Motor neuron (in vitro differentiated cells): Measurements from ENCODE around the gene UBE2Q2. TPM values are rescaled to one million over a fixed set of nuclear protein-coding genes. Genes with fewer than 3 reads are reported as not detected.

Source experiments
- ATAC-seq, 8 experiments: fragments of 200-7000 bp; cut with Tn5 transposase; replicated peaks in 6 of 8; 2 replicates each; pipeline ENCODE4 v1.8.0; 2021; ENCODE audit warnings: mild to moderate bottlenecking in 8 of 8, moderate library complexity in 8 of 8
- H3K27ac ChIP-seq, 2 donors: fragments of 250-450 bp; sonication (Bioruptor Pico); 2 replicates each; pipeline ENCODE4 v1.9.0; 2021; ENCODE audit warnings: antibody characterized with exemption in 2 of 2, mild to moderate bottlenecking in 2 of 2, moderate library complexity in 1 of 2
- H3K4me1 ChIP-seq, 2 donors: fragments of 250-450 bp; sonication (Bioruptor Pico); replicated peaks in 1 of 2; 2 replicates each; pipeline ENCODE4 v1.6.1; 2021; ENCODE audit warnings: antibody characterized with exemption in 2 of 2, mild to moderate bottlenecking in 2 of 2, moderate library complexity in 1 of 2
- H3K4me3 ChIP-seq, 5 donors: fragments of 250-450 bp; sonication (Bioruptor Pico); 2 replicates each; pipeline ENCODE4 v1.9.0; 2021; ENCODE audit warnings: antibody characterized with exemption in 5 of 5, mild to moderate bottlenecking in 5 of 5, moderate library complexity in 4 of 5
- WGBS, 10 experiments: fragments of 450-650 bp; shearing (Covaris generic); methylation state at CpG; one replicate each; pipeline ENCODE4 v1.0.0; 2022; 5-methylcytosine and 5-hydroxymethylcytosine counted together
- in situ Hi-C, 9 experiments: fragments of 400-800 bp; cut with MboI; loops; one replicate each; pipeline ENCODE4 v1.15.0; 2021; ENCODE audit warnings: low sequenced_read_pairs in 9 of 9, low pct_unique_long_range_greater_than_20kb in 2 of 9; ENCODE audit not compliant: unreplicated experiment in 9 of 9
- total RNA-seq, 8 experiments: library from RNA; unstranded; fragments of 300-600 nt; gene quantifications; 2 replicates each; pipeline versions ENCODE4 v1.2.3 to v1.2.4, GENCODE V29; 2022

Gene UBE2Q2
- total RNA-seq, 8 experiments from 2014 or later: 16.5 to 44.1 (median 31.9) TPM

DNA sequence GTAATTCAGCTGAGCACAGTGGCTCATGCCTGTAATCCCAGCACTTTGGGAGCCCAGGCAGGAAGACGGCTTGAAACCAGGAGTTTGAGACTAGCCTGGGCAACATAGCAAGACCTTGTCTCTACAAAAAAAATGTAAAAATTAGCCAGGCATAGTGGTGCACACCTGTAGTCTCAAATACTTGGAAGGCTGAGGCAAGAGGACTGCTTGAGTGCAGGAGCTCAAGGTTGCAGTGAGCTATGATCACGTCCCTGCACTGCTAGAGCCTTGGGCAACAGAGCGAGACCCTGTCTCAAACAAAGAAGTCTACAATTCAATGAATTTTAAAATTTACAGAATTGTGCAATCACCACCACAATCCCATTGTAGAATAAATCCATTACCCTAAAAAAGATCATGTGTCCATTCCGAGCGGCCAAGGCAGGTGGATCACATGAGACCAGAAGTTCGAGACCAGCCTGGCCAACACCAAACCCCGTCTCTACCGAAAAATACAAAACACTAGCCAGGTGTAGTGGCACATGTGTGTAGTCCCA, 105.6 kb downstream of the UBE2Q2 start:
- Histone ChIP-seq H3K4me1 (no peaks in the 10 kb centered on the region), H3K4me3 (no peak overlapping the region), H3K27ac (no peak overlapping the region)
- ATAC-seq: no peak
- WGBS, 10 experiments: 79 to 100% (median 88%) methylated on average over 1 to 7 of the region's 8 CpGs; no CpG with 5 or more reads in 4 of the 10 experiments
- in situ Hi-C loops: no loop called here

Other genes with a start within 250 kb of the UBE2Q2 start
- gene SNUPN, start 217.7 kb upstream of the UBE2Q2 start, total RNA-seq: 10 to 100 TPM; 12.5 to 44.6 (median 19.5) TPM
- gene IMP3, start 203.2 kb upstream of the UBE2Q2 start, total RNA-seq: 10 to 100 TPM; 29.5 to 83.6 (median 42.7) TPM
- gene SNX33, start 195.5 kb upstream of the UBE2Q2 start, total RNA-seq: 10 to 100 TPM in 2 of 8 experiments, 1 to 10 TPM in 6; 2.2 to 14.4 (median 5.2) TPM
- 1 to 10 TPM in 4 of 8 experiments, under 1 TPM in 4; 0.05 to 5.5 (median 1.1) TPM for gene CSPG4, start 130.6 kb upstream of the UBE2Q2 start, total RNA-seq
- 10 to 100 TPM; 28.6 to 54.4 (median 33.8) TPM for gene FBXO22, start 60.4 kb downstream of the UBE2Q2 start, total RNA-seq
- 1 to 10 TPM in 4 of 8 experiments, under 1 TPM in 4; 0.58 to 2.9 (median 1.1) TPM for gene NRG4, start 169.0 kb downstream of the UBE2Q2 start, total RNA-seq
- 1 to 10 TPM in 7 of 8 experiments, under 1 TPM in 1; 0.88 to 3.9 (median 2.1) TPM for gene TMEM266, start 216.5 kb downstream of the UBE2Q2 start, total RNA-seq